K562 (cell line): ENCODE results near the gene GAPVD1. TPM values are rescaled to one million over a fixed set of nuclear protein-coding genes. Genes with fewer than 3 reads are reported as not detected.

Source experiments
- ATAC-seq: fragments of 200-7000 bp; cut with Tn5 transposase; 3 replicates; pipeline ENCODE4 v1.9.1; 2020; ENCODE audit warnings: moderate library complexity
- BruUV-seq: library from RNA; stranded (reverse); fragments of 400-500 nt; replicated peaks from 2 replicates; lab custom pipeline; 2021; lab: Mats Ljungman, UMichigan
- CTCF ChIA-PET: fragments of 300-600 bp; formaldehyde crosslinking; extraction: SDS; loops from one replicate; lab custom pipeline; 2021; ENCODE audit warnings: low intra/inter-chr PET ratio; lab: Yijun Ruan, JAX
- POLR2A ChIA-PET: fragments of 300-600, 350-650 bp; sonication (Branson Sonifier 250); formaldehyde crosslinking; extraction: SDS; loops from one replicate; lab custom pipeline; 2021; ENCODE audit warnings: antibody characterized with exemption, inconsistent platforms; lab: Yijun Ruan, JAX
- DNase-seq, 4 experiments: peaks; one replicate each; pipeline versions ENCODE4 v3.0.0 to v3.0.0-alpha.2; 2011 to 2018; ENCODE audit warnings: low spot score in 3 of 4, mixed read lengths in 3 of 4; ENCODE audit errors: extremely low read depth in 1 of 4
- FAIRE-seq: peaks from 2 replicates; lab custom pipeline; 2011; peaks lifted over from hg19 to GRCh38; lab: Jason Lieb, UNC
- H2AFZ ChIP-seq: 2 replicates; pipeline ENCODE4 v1.6.0; 2011; ENCODE audit warnings: low read depth, low read length, control low read depth, inconsistent platforms
- H3K27ac ChIP-seq: fragments of 200-600 bp; 3 replicates; pipeline ENCODE4 v1.8.0; 2011; ENCODE audit warnings: low read depth, mild to moderate bottlenecking, control low read depth, inconsistent platforms, low read length, moderate library complexity, mixed read lengths; ENCODE audit errors: extremely low read depth
- H3K27me3 ChIP-seq, 2 experiments: fragments of 300-600 bp in 1 of 2; 2 replicates in 1 of 2; 3 replicates in 1 of 2; pipeline versions ENCODE4 v1.6.0 to v1.8.0; 2011; ENCODE audit warnings: inconsistent platforms in 2 of 2, low read length in 2 of 2, mild to moderate bottlenecking in 1 of 2, mixed read lengths in 1 of 2, moderate library complexity in 1 of 2; ENCODE audit not compliant: control insufficient read depth in 2 of 2, insufficient read depth in 2 of 2
- H3K36me3 ChIP-seq: fragments of 300-600 bp; 3 replicates; pipeline ENCODE4 v1.8.0; 2011; ENCODE audit warnings: mild to moderate bottlenecking, low read length, inconsistent platforms; ENCODE audit not compliant: control insufficient read depth, insufficient read depth
- H3K4me1 ChIP-seq, 2 experiments: fragments of 200-600 bp in 1 of 2; replicated peaks in 1 of 2; 2 replicates in 1 of 2; 3 replicates in 1 of 2; pipeline versions ENCODE4 v1.5.1 to v1.8.0; 2011; ENCODE audit warnings: inconsistent platforms in 2 of 2, low read length in 2 of 2, mild to moderate bottlenecking in 1 of 2, mixed read lengths in 1 of 2, moderate library complexity in 1 of 2; ENCODE audit not compliant: control insufficient read depth in 2 of 2, insufficient read depth in 2 of 2
- H3K4me2 ChIP-seq: 2 replicates; pipeline ENCODE4 v1.6.1; 2011; ENCODE audit warnings: low read length, control low read depth, inconsistent platforms, mixed read lengths; ENCODE audit not compliant: insufficient read depth
- H3K4me3 ChIP-seq: fragments of 200-600 bp; sonication (generic), shearing (Covaris generic); 2 replicates; pipeline ENCODE4 v1.5.1; 2016; ENCODE audit warnings: control low read depth, inconsistent platforms
- H3K79me2 ChIP-seq: fragments of 200-600 bp; 3 replicates; pipeline ENCODE4 v1.8.0; 2011; ENCODE audit warnings: low read length, inconsistent platforms; ENCODE audit not compliant: control insufficient read depth, insufficient read depth
- H3K9ac ChIP-seq, 2 experiments: 2 replicates each; pipeline versions ENCODE4 v1.6.0 to v1.6.1; 2011; ENCODE audit warnings: low read depth in 2 of 2, low read length in 2 of 2, control low read depth in 1 of 2, inconsistent platforms in 1 of 2, mild to moderate bottlenecking in 1 of 2, mixed read lengths in 1 of 2; ENCODE audit not compliant: insufficient read depth in 1 of 2
- H3K9me1 ChIP-seq: one replicate; pipeline ENCODE4 v1.6.0; 2011; ENCODE audit warnings: inconsistent platforms, mild to moderate bottlenecking, low read length, moderate library complexity; ENCODE audit not compliant: control insufficient read depth, insufficient read depth
- H3K9me3 ChIP-seq: replicated peaks from 2 replicates; pipeline ENCODE4 v1.5.1; 2011; ENCODE audit warnings: low read depth, low read length, inconsistent platforms; ENCODE audit not compliant: control insufficient read depth, insufficient read depth
- H4K20me1 ChIP-seq: replicated peaks from 2 replicates; pipeline ENCODE4 v1.6.1; 2011; ENCODE audit warnings: low read length, inconsistent platforms, mixed read lengths; ENCODE audit not compliant: control insufficient read depth, insufficient read depth
- E2F6 ChIP-seq, 2 experiments: IDR thresholded peaks; 2 replicates each; pipeline ENCODE4 v1.6.1; 2011; ENCODE audit warnings: borderline replicate concordance in 1 of 2, control low read depth in 1 of 2, low read depth in 1 of 2, low read length in 1 of 2, mild to moderate bottlenecking in 1 of 2, mixed read lengths in 1 of 2, moderate library complexity in 1 of 2; ENCODE audit not compliant: insufficient read depth in 1 of 2, insufficient read length in 1 of 2, poor library complexity in 1 of 2, severe bottlenecking in 1 of 2; ENCODE audit errors: extremely low read depth in 1 of 2
- SREBF2 ChIP-seq: sonication (generic); formaldehyde crosslinking; IDR thresholded peaks from 2 replicates; pipeline ENCODE4 v1.4.0; 2020; ENCODE audit warnings: mild to moderate bottlenecking, missing genetic modification reagents
- STAT5A ChIP-seq: IDR thresholded peaks from 2 replicates; pipeline ENCODE4 v1.6.1; 2012; ENCODE audit warnings: low read length, inconsistent platforms, borderline replicate concordance
- TSHZ1 ChIP-seq: fragments of 250-450 bp; sonication (Bioruptor Pico); IDR thresholded peaks from 2 replicates; pipeline ENCODE4 v1.4.0; 2020; ENCODE audit warnings: mild to moderate bottlenecking, moderate library complexity
- ZMIZ1 ChIP-seq, 2 experiments: fragments of 150-350 bp in 1 of 2; IDR thresholded peaks; 2 replicates each; pipeline ENCODE4 v1.6.1; 2012 to 2016; ENCODE audit warnings: low read depth in 2 of 2, low read length in 2 of 2, mild to moderate bottlenecking in 1 of 2, moderate library complexity in 1 of 2
- ZNF146 ChIP-seq: IDR thresholded peaks from one replicate; pipeline ENCODE4 v1.6.1; 2018; ENCODE audit warnings: missing compliant biosample characterization; ENCODE audit not compliant: unreplicated experiment
- ZNF699 ChIP-seq: fragments of 250-450 bp; sonication (Bioruptor Pico); IDR thresholded peaks from 2 replicates; pipeline ENCODE4 v1.8.0; 2021; ENCODE audit warnings: mild to moderate bottlenecking, moderate library complexity; ENCODE audit not compliant: insufficient replicate concordance
- ZSCAN29 ChIP-seq: fragments of 450-650 bp; IDR thresholded peaks from 2 replicates; pipeline ENCODE4 v1.6.1; 2017
- WGBS: fragments of 100-300 bp; shearing (Covaris generic); methylation state at CpG from one replicate; pipeline ENCODE4 v1.1.6; 2016; ENCODE audit warnings: low coverage, mixed read lengths; ENCODE audit not compliant: insufficient coverage; ENCODE audit errors: missing lambda C conversion rate; 5-methylcytosine and 5-hydroxymethylcytosine counted together
- in situ Hi-C: fragments of 300-500 bp; cut with MboI; formaldehyde crosslinking; loops from 4 replicates; pipeline ENCODE4 v1.15.0; 2018; ENCODE audit warnings: inconsistent platforms, mixed read lengths
- intact Hi-C: fragments of 100-400 bp; cut with micrococcal nuclease; formaldehyde crosslinking; loops from 2 replicates; pipeline ENCODE4 v1.14.2; 2022
- polyA plus RNA-seq, 8 experiments: library from polyadenylated mRNA; depleted of rRNA in 4 of 8; stranded (reverse) in 5 of 8; unstranded in 3 of 8; fragments of >200 nt; fragmentation: Nextera tagmentation in 2 of 8; fragmentation: Illumina TruSeq in 1 of 8; extraction: Ambion mirVana in 2 of 8; extraction: Trizol in 1 of 8; gene quantifications; 2 replicates each; pipeline versions ENCODE4 v1.2.1 to v1.2.3, GENCODE V29; 2011 to 2014; ENCODE audit warnings: inconsistent platforms in 1 of 8, missing spikeins in 1 of 8
- total RNA-seq, 7 experiments: library from RNA; depleted of rRNA in 6 of 7; stranded (reverse); fragments of >200 nt in 6 of 7; fragmentation: Illumina TruSeq in 2 of 7; extraction: Trizol in 2 of 7; gene quantifications; 2 replicates each; pipeline versions ENCODE4 v1.2.1 to v1.2.3, GENCODE V29; 2011 to 2021; ENCODE audit warnings: low replicate concordance in 1 of 7
- TF ChIP-seq, protein P1 (sequence below), 3 experiments: fragments of 200-800 bp in 1 of 3; fragments of 250-450 bp in 1 of 3; fragments of 450-650 bp in 1 of 3; sonication (Bioruptor Pico) in 1 of 3; sonication (Bioruptor generic) in 1 of 3; formaldehyde crosslinking in 1 of 3; IDR thresholded peaks; 2 replicates each; pipeline versions ENCODE4 v1.6.1 to v1.8.0; 2016 to 2022; ENCODE audit warnings: mild to moderate bottlenecking in 2 of 3, missing genetic modification characterization in 2 of 3, missing compliant biosample characterization in 1 of 3, moderate library complexity in 1 of 3

GAPVD1 gene
- total and polyA plus RNA-seq, 9 of the 15 experiments (the other 6 are each of a cell fraction or from before 2014, with no cell fraction given), result 9.5 to 66.1 (median 45.5) TPM

DNA sequence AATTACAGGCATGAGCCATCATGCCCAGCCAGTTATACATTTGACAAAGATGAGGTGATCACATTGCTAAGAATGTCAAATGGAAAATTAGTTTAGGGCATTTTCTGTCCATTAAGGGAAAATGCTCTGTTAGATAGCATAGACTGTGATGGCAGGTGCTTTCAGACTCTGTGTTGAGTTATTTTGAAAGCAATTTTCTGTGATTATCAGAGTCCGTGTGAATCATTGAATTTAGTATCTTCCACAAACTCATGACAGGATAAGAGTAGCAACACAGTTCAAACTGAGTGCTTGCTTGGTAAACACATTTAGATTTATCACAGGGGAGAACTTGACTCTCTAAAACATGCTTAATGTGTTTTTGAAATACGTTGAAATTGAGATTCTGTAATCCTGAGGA, 69.0 kb downstream of the GAPVD1 start:
- no TSS peak for BruUV-seq
- Histone ChIP-seq H2AFZ (no peak overlapping the region), H3K4me1 (no peaks in the 10 kb centered on the region), H3K9ac (no peak overlapping the region), H3K79me2 (no peaks in the 10 kb centered on the region), H4K20me1 (no peaks in the 10 kb centered on the region), H3K9me3 (no peaks in the 10 kb centered on the region), H3K9me1 (no peaks in the 10 kb centered on the region), H3K27ac (no peak overlapping the region), H3K36me3 (peaks cover 75% of the 10 kb centered on the region), H3K4me2 (no peak overlapping the region), H3K4me3 (no peak overlapping the region), H3K27me3 (no peaks in the 10 kb centered on the region)
- FAIRE-seq (no peak), DNase-seq (no peak), ATAC-seq (no peak)
- POLR2A ChIA-PET, result interaction anchor here (1.5 kb wide), 1 partner anchor 46 kb away, joined by 5 read pairs; no protein-coding TSS in a partner anchor
- CTCF ChIA-PET, result no interaction called here
- intact Hi-C loops (no loop called here), in situ Hi-C loops (no loop called here)
- 69% methylated on average over 2 of the region's 2 CpGs for WGBS
- TF ChIP-seq TSHZ1, result no peak
- no peak for TF ChIP-seq ZNF699 (CRISPR knock-in tag)
- no peak for TF ChIP-seq STAT5A
- TF ChIP-seq ZNF146, result no peak
- no peak for TF ChIP-seq E2F6 (IDR thresholded peaks at IDR 0.05; ENCODE audit: borderline replicate concordance in 1 of 2, extremely low read depth in 1 of 2, insufficient read depth in 1 of 2, insufficient read length in 1 of 2, low read depth in 1 of 2, low read length in 1 of 2, poor library complexity in 1 of 2, severe bottlenecking in 1 of 2)
- no peak for TF ChIP-seq ZSCAN29
- no peak for TF ChIP-seq ZMIZ1 (IDR thresholded peaks at IDR 0.05; ENCODE audit: low read depth in 2 of 2, low read length in 2 of 2)
- TF ChIP-seq, protein P1, sequence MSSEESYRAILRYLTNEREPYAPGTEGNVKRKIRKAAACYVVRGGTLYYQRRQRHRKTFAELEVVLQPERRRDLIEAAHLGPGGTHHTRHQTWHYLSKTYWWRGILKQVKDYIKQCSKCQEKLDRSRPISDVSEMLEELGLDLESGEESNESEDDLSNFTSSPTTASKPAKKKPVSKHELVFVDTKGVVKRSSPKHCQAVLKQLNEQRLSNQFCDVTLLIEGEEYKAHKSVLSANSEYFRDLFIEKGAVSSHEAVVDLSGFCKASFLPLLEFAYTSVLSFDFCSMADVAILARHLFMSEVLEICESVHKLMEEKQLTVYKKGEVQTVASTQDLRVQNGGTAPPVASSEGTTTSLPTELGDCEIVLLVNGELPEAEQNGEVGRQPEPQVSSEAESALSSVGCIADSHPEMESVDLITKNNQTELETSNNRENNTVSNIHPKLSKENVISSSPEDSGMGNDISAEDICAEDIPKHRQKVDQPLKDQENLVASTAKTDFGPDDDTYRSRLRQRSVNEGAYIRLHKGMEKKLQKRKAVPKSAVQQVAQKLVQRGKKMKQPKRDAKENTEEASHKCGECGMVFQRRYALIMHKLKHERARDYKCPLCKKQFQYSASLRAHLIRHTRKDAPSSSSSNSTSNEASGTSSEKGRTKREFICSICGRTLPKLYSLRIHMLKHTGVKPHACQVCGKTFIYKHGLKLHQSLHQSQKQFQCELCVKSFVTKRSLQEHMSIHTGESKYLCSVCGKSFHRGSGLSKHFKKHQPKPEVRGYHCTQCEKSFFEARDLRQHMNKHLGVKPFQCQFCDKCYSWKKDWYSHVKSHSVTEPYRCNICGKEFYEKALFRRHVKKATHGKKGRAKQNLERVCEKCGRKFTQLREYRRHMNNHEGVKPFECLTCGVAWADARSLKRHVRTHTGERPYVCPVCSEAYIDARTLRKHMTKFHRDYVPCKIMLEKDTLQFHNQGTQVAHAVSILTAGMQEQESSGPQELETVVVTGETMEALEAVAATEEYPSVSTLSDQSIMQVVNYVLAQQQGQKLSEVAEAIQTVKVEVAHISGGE (CRISPR knock-in tag; IDR thresholded peaks at IDR 0.05), result no peak
- no peak for TF ChIP-seq SREBF2 (CRISPR knock-in tag)
